GM10847 (cell line): ENCODE results near the gene MESP2.

Source experiments
- POLR2A ChIP-seq: IDR thresholded peaks from 2 replicates; pipeline ENCODE4 v1.6.1; 2011; ENCODE audit not compliant: insufficient read length; ENCODE audit errors: extremely low read depth

The MESP2 gene, protein sequence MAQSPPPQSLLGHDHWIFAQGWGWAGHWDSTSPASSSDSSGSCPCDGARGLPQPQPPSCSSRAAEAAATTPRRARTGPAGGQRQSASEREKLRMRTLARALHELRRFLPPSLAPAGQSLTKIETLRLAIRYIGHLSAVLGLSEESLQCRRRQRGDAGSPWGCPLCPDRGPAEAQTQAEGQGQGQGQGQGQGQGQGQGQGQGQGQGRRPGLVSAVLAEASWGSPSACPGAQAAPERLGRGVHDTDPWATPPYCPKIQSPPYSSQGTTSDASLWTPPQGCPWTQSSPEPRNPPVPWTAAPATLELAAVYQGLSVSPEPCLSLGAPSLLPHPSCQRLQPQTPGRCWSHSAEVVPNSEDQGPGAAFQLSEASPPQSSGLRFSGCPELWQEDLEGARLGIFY

GRCh38 chr15:89776274-89777072 is at the start of gene MESP2:
Gene MESP2, plus strand, starts transcription at chr15:89776332. Its CDS starts 26 bp downstream, at chr15:89776358.
- no peak for TF ChIP-seq POLR2A

DNA sequence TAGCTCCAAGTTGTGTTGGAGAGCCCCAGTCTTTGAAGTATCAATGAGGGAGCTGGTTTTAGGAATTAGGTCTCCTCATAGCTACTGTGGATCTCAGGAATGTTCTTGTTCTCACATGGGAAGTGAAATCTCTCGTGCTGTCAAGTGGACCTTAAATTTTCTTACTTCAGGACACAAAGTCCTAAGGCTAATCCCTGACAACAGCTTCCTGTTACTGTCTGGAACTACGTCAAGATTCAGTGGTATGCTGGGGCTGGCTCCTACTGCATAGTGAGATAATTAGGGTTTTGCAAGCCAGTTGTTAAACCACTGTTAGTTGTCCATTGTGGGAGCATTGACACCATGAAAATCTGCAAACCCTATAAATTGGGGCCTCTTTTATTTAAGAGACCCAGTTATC is 47.9 kb upstream of the MESP2 start:
- TF ChIP-seq POLR2A = no peak

DNA sequence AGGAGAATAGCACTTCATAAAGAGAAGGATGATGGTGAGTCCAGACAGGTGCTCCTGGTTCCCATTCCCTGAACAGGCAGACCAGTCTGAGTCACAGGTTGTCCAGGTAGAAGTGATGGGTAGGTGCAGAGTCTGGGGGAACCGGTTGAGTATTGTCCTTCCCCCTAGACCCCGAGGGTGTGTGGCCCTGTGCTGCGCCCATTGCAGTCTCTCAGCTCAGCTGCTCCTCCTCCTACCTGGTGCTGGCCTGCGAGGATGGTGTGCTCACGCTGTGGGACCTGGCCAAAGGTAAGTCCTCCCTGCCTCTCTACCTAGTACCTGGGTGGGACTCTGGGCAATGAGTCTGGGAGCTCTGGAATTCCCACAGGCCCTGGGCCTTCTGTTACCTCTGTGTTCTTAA is 44.9 kb upstream of the MESP2 start:
- no peak for TF ChIP-seq POLR2A

DNA sequence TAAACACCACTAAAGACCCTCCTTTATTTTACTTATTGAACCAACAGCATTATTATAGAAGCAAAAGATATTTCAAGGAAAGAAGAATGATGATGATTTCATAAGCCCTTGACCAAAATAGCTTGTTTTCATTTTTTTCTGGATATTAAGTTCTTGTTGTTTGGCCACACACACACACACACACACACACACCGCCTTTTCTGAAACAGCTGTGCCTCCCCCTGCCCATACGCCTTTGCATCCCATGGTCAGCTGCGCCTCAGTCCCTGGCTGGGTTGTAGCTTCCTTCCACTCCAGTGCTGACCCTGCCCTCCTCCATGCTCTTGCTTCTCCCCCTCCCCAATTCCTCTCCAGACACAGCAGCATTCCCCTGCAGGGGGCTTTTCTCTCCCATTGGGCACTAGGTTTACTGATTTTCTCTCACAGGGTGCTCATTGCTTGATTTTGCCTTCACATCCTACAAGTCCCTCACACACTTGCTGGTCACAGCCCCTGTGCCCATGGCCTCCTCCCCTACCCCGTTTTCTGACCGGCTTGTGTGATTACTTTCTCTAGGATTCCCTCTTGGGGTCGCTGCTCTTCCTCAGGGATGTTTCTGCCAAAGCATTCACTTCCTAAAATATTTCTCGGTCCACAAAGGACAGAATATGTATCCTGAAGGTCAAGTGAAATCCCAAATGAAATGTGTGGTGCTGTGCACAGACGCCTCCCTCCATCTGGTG is 43.5 kb upstream of the MESP2 start:
- no peak for TF ChIP-seq POLR2A

GRCh38 chr15:89735773-89736172 is 40.4 kb upstream of the MESP2 start:
- TF ChIP-seq POLR2A = no peak

DNA sequence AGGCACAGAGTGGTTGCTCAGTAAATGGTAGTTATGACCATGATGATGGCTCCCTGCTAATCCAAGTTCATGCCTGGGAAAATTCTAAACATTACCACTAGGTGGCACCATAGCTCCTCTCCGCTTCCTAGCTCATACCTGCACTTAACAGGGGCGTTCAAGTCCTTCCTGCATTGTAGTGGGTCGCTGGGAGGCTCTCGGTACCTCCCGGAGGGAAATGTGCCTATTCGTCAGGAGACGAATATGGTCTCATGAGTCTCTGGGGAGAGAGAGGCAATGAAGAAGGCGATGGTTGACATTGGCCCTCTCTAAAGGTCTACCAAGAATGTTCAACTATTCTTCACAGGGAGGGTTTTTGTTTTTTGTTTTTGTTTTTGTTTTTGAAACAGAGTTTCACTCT is 36.0 kb upstream of the MESP2 start:
- TF ChIP-seq POLR2A = no peak

DNA sequence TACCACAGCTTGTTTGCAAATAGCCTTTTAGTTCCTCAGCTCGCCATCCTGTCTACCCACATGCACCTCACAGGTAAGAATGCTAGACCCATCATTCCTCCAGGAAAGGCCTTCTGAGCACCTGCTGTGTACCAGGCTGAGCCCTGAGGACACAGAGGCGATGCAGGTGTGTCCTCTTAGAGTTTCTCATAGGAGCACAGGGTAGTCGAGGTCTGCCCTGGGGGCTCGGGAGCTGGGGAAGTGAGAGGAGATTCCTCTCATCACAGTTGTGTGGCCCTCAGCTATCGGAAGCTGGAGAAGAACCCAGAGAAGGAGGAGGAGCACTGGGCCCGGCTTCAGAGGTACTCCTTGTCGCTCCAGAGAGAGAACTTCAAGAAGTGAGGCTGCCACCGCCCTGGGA is 33.1 kb upstream of the MESP2 start:
- no peak for TF ChIP-seq POLR2A

- TF ChIP-seq POLR2A = no peak
Observed at GRCh38 chr15:89743594-89743993, 32.5 kb upstream of the MESP2 start.

DNA sequence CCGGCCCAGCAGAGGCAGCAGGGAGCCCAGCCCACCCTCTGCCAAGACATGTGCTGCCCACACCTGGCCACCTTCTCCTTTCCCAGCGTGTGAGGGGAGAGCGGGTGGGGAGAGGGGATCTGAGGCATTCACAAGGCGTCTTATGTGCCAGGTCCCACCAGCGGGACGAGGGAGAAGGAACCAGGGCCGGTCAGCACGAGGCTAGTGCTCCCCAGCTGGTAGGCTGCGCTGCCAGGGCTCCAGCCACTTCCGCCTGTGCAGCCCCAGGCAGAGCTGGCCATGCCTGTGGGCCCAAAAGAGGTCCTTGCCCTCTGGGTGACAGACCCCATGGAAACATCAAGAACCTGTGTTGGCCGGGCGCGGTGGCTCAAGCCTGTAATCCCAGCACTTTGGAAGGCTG is 31.0 kb upstream of the MESP2 start:
- no peak for TF ChIP-seq POLR2A

DNA sequence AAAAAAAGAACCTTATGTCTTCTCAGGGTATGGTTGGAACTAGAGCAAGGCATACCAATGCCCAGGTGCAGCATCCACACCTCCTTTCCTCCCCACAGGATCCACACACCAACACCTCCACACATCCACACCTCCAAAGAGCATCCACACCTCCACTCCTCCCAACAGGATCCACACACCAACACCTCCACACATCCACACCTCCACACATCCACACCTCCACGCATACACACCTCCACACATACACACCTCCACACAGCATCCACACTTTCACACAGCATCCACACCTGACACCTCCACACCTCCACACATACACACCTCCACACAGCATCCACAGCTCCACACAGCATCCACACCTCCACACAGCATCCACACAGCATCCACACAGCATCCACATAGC is 30.4 kb upstream of the MESP2 start:
- TF ChIP-seq POLR2A = no peak

GRCh38 chr15:89746386-89746780 is 29.7 kb upstream of the MESP2 start:
- no peak for TF ChIP-seq POLR2A

GRCh38 chr15:89747708-89748682 is 28.1 kb upstream of the MESP2 start:
- no peak for TF ChIP-seq POLR2A

GRCh38 chr15:89749054-89749453 is 27.1 kb upstream of the MESP2 start:
- TF ChIP-seq POLR2A = no peak

DNA sequence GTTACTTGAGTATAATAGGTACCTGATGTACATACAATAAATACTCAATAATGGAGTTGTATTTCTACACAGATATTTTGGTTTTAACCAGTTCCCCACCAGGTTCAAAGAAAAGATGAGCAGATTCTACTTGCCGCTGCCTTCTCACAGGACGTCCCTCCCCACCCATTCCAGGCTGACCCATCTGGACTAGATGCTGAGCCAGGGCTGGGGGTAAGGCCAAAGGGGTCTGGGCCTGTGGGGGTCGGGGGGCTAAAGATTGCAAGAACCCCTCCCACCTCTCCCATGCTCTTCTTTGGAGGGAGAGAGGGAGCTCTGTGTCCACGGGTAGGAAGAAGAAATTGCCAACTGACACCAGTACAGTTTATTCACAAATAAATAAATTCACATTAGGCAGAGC is 26.6 kb upstream of the MESP2 start:
- no peak for TF ChIP-seq POLR2A
